GM13977 (cell line): Measurements from ENCODE around the gene CMTM2.
"Not testable (repeated sequence)": the region's sequence is repeated elsewhere in the genome, so short reads cannot be mapped to it uniquely, and the experiment has no call there.

Source experiments
- DNase-seq: peaks from one replicate; pipeline ENCODE4 v3.0.0; 2012; ENCODE audit warnings: low spot score
- CTCF ChIP-seq: IDR thresholded peaks from 2 replicates; pipeline ENCODE4 v1.5.1; 2012; ENCODE audit warnings: mild to moderate bottlenecking, control low read depth; ENCODE audit not compliant: insufficient read depth; ENCODE audit errors: extremely low read depth, missing control alignments
- in situ Hi-C: fragments of 300-500 bp; cut with MboI; formaldehyde crosslinking; loops from one replicate; pipeline ENCODE4 v1.12.0; 2022; ENCODE audit warnings: low sequenced_read_pairs, low pct_unique_long_range_greater_than_20kb, mixed read lengths, inconsistent platforms; ENCODE audit not compliant: unreplicated experiment

The CMTM2 gene

GRCh38 chr16:66618588-66619375 is 39.5 kb downstream of the CMTM2 start:
- in situ Hi-C loops, result no loop called here
- DNase-seq, result no peak
- no peak for TF ChIP-seq CTCF

- in situ Hi-C loops, result no loop called here
- TF ChIP-seq CTCF, result no peak
- DNase-seq, result peak; percentile 65
Measured at GRCh38 chr16:66619534-66620428, 40.5 kb downstream of the CMTM2 start.

GRCh38 chr16:66620429-66620795 is 41.1 kb downstream of the CMTM2 start:
- no peak for TF ChIP-seq CTCF
- no peak for DNase-seq
- in situ Hi-C loops, result no loop called here

GRCh38 chr16:66621973-66622372 is 42.7 kb downstream of the CMTM2 start:
- in situ Hi-C loops, result no loop called here
- DNase-seq, result no peak
- TF ChIP-seq CTCF, result no peak

GRCh38 chr16:66622863-66623262 is 43.6 kb downstream of the CMTM2 start:
- no peak for TF ChIP-seq CTCF
- no peak for DNase-seq
- in situ Hi-C loops, result no loop called here

GRCh38 chr16:66623755-66624154 is 44.5 kb downstream of the CMTM2 start:
- TF ChIP-seq CTCF, result no peak
- in situ Hi-C loops, result no loop called here
- no peak for DNase-seq

GRCh38 chr16:66627611-66628378 is 48.5 kb downstream of the CMTM2 start:
- DNase-seq, in situ Hi-C loops: not testable (repeated sequence)
